ENCODE measurements around the gene FAM13C.
"Not testable (repeated sequence)": the region's sequence is repeated elsewhere in the genome, so short reads cannot be mapped to it uniquely, and the experiment has no call there.

FAM13C gene

GRCh38 chr10:59276133-59276532 lies 86.2 kb downstream of the FAM13C start:
- no peak for DNase-seq (ENCODE audit: low read depth)

- DNase-seq (ENCODE audit: low read depth), result no peak
Observed at GRCh38 chr10:59273445-59273844, 88.9 kb downstream of the FAM13C start.

- DNase-seq (ENCODE audit: low read depth), result no peak
Observed at GRCh38 chr10:59272061-59272460, 90.3 kb downstream of the FAM13C start.

- DNase-seq (ENCODE audit: low read depth), result no peak
Observed at GRCh38 chr10:59271160-59271559, 91.2 kb downstream of the FAM13C start.

- DNase-seq (ENCODE audit: low read depth), result no peak
Observed at GRCh38 chr10:59270492-59270891, 91.9 kb downstream of the FAM13C start.

- DNase-seq (ENCODE audit: low read depth), result no peak
Observed at GRCh38 chr10:59269651-59270050, 92.7 kb downstream of the FAM13C start.

GRCh38 chr10:59268460-59268859 lies 93.9 kb downstream of the FAM13C start:
- DNase-seq (ENCODE audit: low read depth), result no peak

GRCh38 chr10:59266321-59266720 lies 96.0 kb downstream of the FAM13C start:
- no peak for DNase-seq (ENCODE audit: low read depth)

- no peak for DNase-seq (ENCODE audit: low read depth)
Observed at GRCh38 chr10:59265141-59265540, 97.2 kb downstream of the FAM13C start.

GRCh38 chr10:59258890-59259289 lies 103.5 kb downstream of the FAM13C start:
- no peak for DNase-seq (ENCODE audit: low read depth)

- DNase-seq (ENCODE audit: low read depth), result no peak
Observed at GRCh38 chr10:59257224-59257623, 105.1 kb downstream of the FAM13C start.

- no peak for DNase-seq (ENCODE audit: low read depth)
Observed at GRCh38 chr10:59255463-59255862, 106.9 kb downstream of the FAM13C start.

- no peak for DNase-seq (ENCODE audit: low read depth)
Observed at GRCh38 chr10:59252491-59252890, 109.9 kb downstream of the FAM13C start.

- no peak for DNase-seq (ENCODE audit: low read depth)
Observed at GRCh38 chr10:59245686-59246085, 116.7 kb downstream of the FAM13C start.

GRCh38 chr10:59244871-59245270 lies 117.5 kb downstream of the FAM13C start:
- DNase-seq (ENCODE audit: low read depth), result no peak

- no peak for DNase-seq (ENCODE audit: low read depth)
Observed at GRCh38 chr10:59243611-59244195, 118.6 kb downstream of the FAM13C start.

- DNase-seq (ENCODE audit: low read depth), result no peak
Observed at GRCh38 chr10:59242991-59243390, 119.4 kb downstream of the FAM13C start.

GRCh38 chr10:59242057-59242456 lies 120.3 kb downstream of the FAM13C start:
- no peak for DNase-seq (ENCODE audit: low read depth)

- DNase-seq (ENCODE audit: low read depth), result no peak
Observed at GRCh38 chr10:59240582-59241183, 121.7 kb downstream of the FAM13C start.

GRCh38 chr10:59239108-59239507 lies 123.2 kb downstream of the FAM13C start:
- not testable (repeated sequence) for DNase-seq (ENCODE audit: low read depth)

- DNase-seq (ENCODE audit: low read depth), result no peak
Observed at GRCh38 chr10:59237775-59238174, 124.6 kb downstream of the FAM13C start.

GRCh38 chr10:59236064-59236697 lies 126.2 kb downstream of the FAM13C start:
- no peak for DNase-seq (ENCODE audit: low read depth)

- no peak for DNase-seq (ENCODE audit: low read depth)
Observed at GRCh38 chr10:59234816-59235429, 127.4 kb downstream of the FAM13C start.

Measured in activated gamma-delta T cell treated with anti-CD3 and anti-CD28 coated beads, Interleukin-2, amount 50 U/mL, for 16 hours (primary cell).